Stimulated activated CD4-positive, alpha-beta T cell treated with anti-CD3 and anti-CD28 coated beads, Interleukin-2, amount 100 ng/mL, for 48 hours (primary cell): ENCODE results near the gene CFAP61.

Experiments
- DNase-seq, 2 donors: peaks; one replicate each; pipeline ENCODE4 v3.0.0-alpha.2; 2020

Gene CFAP61

DNA sequence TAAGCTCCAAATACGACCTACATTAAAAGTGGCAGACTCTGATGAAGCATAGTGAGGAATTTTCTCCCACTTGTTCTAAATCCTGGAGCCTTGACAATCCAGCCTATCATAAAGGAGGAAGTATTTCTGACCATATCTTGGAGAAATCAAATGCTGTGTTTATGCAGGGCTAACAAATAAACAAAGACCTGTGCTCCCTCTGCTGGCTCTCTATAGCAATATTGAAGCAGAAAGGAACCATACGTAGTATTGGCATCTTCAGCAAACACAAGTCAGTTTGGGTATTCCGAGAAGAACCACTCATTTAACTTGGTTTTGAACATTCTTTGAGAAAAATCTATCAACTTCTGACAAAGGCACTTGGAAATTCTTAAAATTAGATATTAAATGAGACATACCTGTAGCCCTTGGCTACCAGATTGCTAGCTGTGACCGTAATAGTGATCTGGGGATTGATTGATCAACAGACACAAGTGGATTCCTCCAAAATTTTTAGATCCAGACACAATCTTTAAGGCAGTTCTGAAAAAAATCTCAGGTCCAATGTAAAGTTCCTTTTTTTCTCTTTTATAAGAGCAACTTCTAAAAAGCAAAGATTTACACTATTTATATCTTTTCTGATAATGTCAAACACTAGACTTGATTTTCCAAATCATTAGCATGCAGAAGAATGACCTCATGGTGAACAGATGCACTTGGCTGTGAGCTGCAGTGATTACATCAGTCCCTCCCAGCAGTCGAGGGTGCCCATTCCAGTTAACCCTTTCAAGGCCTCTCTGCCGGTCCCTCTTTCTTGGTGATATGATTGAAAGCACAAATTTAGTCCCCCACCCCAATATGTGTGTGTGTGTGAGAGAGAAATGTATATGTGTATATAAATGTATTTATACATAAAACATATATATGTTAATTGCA is 355.8 kb downstream of the CFAP61 start:
- DNase-seq, result no peak

DNA sequence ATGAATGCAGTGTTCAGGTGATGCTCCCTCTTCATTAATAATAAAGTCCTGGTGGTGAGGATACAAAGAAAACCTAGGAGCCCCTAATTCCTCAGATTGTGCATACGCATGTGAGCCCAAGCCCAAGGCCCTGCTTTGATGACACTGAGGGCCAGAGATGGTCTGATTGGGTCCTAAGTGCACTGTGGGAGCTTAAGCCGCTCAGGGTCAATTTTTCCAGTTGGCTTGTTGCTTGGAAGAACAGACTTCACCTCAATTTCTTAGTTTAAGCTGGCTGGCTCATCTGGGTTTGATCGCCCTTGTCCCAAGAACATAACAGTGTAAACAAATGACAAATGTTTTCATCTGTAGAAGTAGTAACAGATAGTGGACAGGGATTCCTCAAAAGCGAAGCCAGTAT is 357.0 kb downstream of the CFAP61 start:
- DNase-seq, result no peak
